GM18498 (cell line): ENCODE data around the gene BLM.

ENCODE experiments used
- ATAC-seq: cut with Tn5 transposase; IDR thresholded peaks from one replicate; pipeline ENCODE4 v1.9.1; 2021; ENCODE audit warnings: mild to moderate bottlenecking, moderate library complexity; ENCODE audit not compliant: unreplicated experiment

BLM gene

GRCh38 chr15:90782442-90782841, 65.3 kb downstream of the BLM start:
- no peak for ATAC-seq

GRCh38 chr15:90787881-90788280, 70.7 kb downstream of the BLM start:
- no peak for ATAC-seq

GRCh38 chr15:90789462-90789861, 72.3 kb downstream of the BLM start:
- ATAC-seq, result no peak

GRCh38 chr15:90790057-90790456, 72.9 kb downstream of the BLM start:
- ATAC-seq, result no peak

- no peak for ATAC-seq
These were observed 73.4 kb downstream of the BLM start for GRCh38 chr15:90790561-90790960.

GRCh38 chr15:90794538-90794937, 77.4 kb downstream of the BLM start:
- no peak for ATAC-seq

GRCh38 chr15:90799639-90800170, 82.6 kb downstream of the BLM start:
- ATAC-seq, result no peak

- no peak for ATAC-seq
These were observed 84.7 kb downstream of the BLM start for GRCh38 chr15:90801803-90802202.

GRCh38 chr15:90807074-90807785, 90.1 kb downstream of the BLM start:
- no peak for ATAC-seq

GRCh38 chr15:90807786-90808086, 90.6 kb downstream of the BLM start:
- ATAC-seq, result no peak

- ATAC-seq, result no peak
These were observed 91.5 kb downstream of the BLM start for GRCh38 chr15:90808517-90809235.

GRCh38 chr15:90809536-90809935, 92.4 kb downstream of the BLM start:
- no peak for ATAC-seq

- no peak for ATAC-seq
These were observed 93.2 kb downstream of the BLM start for GRCh38 chr15:90810354-90810753.

- no peak for ATAC-seq
These were observed 95.2 kb downstream of the BLM start for GRCh38 chr15:90812171-90812957.

- no peak for ATAC-seq
These were observed 95.8 kb downstream of the BLM start for GRCh38 chr15:90812958-90813265.

- no peak for ATAC-seq
These were observed 96.6 kb downstream of the BLM start for GRCh38 chr15:90813796-90814190.

GRCh38 chr15:90814191-90814821, 97.2 kb downstream of the BLM start:
- ATAC-seq, result no peak

- no peak for ATAC-seq
These were observed 99.4 kb downstream of the BLM start for GRCh38 chr15:90816401-90817116.

GRCh38 chr15:90817117-90818057, 100.2 kb downstream of the BLM start:
- no peak for ATAC-seq
